GM21390 (cell line): ENCODE measurements around the gene EIF3B.
"Not testable (repeated sequence)": the region's sequence is repeated elsewhere in the genome, so short reads cannot be mapped to it uniquely, and the experiment has no call there.

Source experiments
- ATAC-seq: cut with Tn5 transposase; IDR thresholded peaks from one replicate; pipeline ENCODE4 v1.9.1; 2021; ENCODE audit not compliant: unreplicated experiment

Gene EIF3B

GRCh38 chr7:2376351-2377154 is 21.9 kb downstream of the EIF3B start:
- no peak for ATAC-seq

DNA sequence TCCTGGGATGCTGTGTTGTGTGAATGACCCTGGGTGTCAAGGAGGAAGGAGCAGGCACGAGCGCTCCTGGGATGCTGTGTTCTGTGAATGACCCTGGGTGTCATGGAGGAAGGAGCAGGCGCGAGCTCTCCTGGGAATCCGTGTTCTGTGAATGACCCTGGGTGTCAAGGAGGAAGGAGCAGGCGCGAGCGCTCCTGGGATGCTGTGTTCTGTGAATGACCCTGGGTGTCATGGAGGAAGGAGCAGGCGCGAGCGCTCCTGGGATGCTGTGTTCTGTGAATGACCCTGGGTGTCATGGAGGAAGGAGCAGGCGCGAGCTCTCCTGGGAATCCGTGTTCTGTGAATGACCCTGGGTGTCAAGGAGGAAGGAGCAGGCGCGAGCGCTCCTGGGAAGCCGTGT is 22.9 kb downstream of the EIF3B start:
- not testable (repeated sequence) for ATAC-seq

- ATAC-seq, result not testable (repeated sequence)
These were observed 23.5 kb downstream of the EIF3B start for GRCh38 chr7:2378125-2378524.

GRCh38 chr7:2379161-2379560 is 24.5 kb downstream of the EIF3B start:
- ATAC-seq, result no peak

GRCh38 chr7:2379821-2380450 is 25.3 kb downstream of the EIF3B start:
- no peak for ATAC-seq

- no peak for ATAC-seq
These were observed 25.8 kb downstream of the EIF3B start for GRCh38 chr7:2380461-2380860.

- no peak for ATAC-seq
These were observed 26.6 kb downstream of the EIF3B start for GRCh38 chr7:2381227-2381626.

DNA sequence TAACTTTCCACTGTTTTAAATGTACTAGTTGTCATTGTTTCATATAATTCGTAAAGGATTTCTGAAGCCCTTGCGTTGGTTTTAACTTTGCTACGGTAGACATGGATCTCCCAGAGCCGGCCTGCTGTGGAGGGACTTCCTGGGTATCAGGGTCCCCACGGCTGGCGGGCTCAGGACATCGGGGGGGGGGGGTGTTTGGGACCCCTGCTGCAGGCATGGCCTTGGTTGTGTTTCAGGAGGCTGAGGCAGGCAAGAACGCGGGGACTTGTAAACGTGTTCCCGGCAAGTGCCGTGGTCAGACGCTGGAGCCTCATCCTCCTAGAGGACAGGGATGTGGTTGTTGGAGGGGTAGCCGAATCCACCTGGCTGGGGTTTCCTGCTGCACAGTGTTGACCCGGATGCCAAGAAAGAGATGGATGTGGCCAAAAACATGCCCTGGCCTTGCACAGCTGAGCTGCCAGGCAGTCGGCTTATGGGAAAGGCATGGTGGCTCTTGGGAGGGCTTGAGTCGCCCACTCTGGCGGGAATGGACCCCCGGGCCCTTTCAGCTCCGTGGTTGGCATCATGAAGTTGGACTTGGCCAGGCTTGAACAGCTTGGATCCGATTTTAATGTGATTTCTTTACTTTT is 27.4 kb downstream of the EIF3B start:
- ATAC-seq, result no peak

DNA sequence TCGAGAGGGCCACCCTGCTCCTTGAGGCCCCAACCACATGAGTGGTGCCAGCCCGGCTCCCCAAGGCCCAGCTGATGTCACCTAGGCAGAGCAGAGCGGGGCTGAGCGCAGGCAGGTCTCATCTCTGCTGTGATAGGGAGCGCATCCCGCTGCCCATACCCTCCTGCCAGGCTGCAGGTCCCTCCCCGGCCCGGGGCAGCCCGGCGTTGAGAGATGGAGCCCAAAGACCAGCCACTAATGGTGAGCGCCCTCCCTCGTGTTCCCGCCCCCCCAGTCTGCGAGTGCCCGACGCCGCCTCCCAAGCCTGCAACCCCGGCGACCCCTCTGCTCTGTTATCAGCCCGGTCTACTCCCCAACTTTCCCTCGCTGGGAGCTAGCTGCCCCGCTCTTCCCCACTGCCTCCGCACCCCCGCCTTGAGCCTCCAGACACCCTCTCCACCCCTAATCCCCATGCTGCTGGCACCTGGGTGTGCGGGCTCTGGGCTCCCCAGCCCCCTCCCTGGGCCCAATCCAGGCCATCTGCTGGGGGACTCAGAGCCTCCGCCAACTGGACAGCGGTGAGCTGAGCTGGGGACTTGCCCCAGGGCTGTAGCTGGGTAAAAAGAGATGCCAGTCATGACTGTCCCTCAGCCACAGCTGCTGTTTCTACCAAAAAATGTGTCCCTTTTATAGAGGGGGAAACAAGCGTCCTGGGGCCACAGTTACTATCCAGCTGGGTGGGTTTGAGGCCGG is 29.1 kb downstream of the EIF3B start:
- ATAC-seq, result no peak

- ATAC-seq, result no peak
These were observed 30.0 kb downstream of the EIF3B start for GRCh38 chr7:2384354-2385243.

DNA sequence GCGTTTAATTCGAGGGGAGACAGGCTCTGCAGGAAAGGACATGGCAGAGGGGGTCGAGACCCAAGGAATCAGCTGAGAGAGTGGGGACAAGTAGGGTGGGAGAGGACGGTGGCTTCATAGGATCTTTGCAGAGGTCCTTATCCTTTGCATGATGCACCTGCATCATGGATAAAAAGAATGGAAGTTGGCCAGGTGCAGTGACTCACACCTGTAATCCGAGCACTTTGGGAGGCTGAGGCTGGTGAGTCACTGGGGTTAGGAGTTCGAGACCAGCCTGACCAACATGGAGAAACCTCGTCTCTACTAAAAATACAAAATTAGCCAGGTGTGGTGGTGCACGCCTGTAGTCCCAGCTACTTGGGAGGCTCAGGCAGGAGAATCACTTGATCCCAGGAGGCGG is 31.5 kb downstream of the EIF3B start:
- not testable (repeated sequence) for ATAC-seq

GRCh38 chr7:2386964-2387669 is 32.5 kb downstream of the EIF3B start:
- no peak for ATAC-seq

- no peak for ATAC-seq
These were observed 33.4 kb downstream of the EIF3B start for GRCh38 chr7:2387897-2388636.

GRCh38 chr7:2388637-2388954 is 34.0 kb downstream of the EIF3B start:
- no peak for ATAC-seq

DNA sequence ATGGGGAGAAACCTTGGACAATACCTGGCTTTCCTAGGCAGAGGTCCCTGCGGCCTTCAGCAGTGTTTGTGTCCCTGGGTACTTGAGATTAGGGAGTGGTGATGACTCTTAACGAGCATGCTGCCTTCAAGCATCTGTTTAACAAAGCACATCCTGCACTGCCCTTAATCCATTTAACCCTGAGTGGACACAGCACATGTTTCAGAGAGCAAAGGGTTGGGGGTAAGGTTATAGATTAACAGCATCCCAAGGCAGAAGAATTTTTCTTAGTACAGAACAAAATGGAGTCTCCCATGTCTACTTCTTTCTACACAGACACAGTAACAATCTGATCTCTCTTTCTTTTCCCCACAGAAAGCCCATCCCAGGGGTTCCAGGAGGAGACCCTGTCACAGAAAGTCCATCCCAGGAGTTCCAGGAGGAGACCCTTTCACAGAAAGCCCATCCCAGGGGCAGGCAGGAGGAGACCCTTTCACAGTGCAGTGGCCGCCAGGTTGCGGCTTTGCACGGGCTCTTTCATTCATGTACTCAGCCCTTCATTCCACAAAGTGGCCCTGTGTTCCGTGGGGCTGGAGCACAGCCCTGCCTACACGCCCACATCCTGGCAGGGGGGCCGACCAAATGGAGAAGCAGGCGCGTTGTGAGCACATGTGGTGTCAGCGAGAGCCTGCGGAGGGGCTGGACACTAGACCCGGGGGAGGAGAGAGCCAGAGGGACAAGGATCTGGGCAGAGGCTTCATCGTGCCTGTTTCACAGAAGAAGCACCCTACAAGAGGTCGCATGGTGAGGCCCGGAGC is 35.6 kb downstream of the EIF3B start:
- not testable (repeated sequence) for ATAC-seq

DNA sequence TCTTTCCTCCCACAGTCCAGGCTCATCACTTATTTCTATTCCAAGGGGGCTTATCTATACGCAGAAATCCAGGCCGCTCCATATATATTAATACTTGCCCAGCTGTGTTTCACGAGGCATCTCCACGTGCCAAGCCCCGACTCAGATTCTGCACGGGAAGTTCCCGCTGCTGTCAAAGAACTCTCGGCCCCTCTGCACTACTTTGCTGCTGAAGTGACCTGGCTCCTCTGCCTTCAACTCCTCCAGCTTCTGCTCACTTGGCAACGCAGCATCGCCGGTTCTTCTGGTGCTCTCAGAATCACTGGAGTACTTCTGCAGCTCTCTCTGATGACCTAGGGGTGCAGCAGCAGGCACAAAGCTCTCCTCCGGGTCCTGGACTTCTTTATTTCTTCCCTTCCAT is 39.1 kb downstream of the EIF3B start:
- no peak for ATAC-seq

DNA sequence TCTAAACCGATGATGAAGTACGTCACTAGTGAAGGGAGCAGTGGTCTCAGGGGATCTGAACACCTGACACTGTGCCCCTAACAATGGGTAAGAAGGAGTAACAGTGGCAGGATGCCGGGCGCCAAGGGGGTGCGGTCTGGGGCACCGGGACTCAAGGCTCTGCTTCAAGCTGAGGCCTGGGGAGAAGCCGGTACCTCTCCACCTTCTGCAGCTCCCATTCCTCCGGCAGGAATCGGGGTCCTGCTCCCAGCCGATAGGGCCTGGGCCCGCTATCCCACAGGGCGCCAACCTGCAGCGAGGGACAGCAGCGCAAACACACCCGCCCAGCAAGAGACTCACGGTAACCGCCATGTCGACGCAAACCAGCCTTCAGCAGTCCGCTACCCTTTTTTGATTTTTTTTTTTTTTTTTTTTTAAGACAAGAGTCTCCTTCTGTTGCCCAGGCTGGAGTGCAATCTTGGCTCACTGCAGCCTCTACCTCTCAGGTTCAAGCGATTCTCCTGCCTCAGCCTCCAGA is 40.0 kb downstream of the EIF3B start:
- ATAC-seq, result no peak

GRCh38 chr7:2398506-2398905 is 43.9 kb downstream of the EIF3B start:
- no peak for ATAC-seq
